LNCaP clone FGC (cell line): Measurements from ENCODE around the gene IL15.
"Not testable (repeated sequence)": the region's sequence is repeated elsewhere in the genome, so short reads cannot be mapped to it uniquely, and the experiment has no call there.

Source experiments
- DNase-seq: peaks from one replicate; pipeline ENCODE4 v3.0.0-alpha.2; 2011; ENCODE audit warnings: low read depth
- H3K4me3 ChIP-seq: 2 replicates; pipeline ENCODE4 v1.5.1; 2011; ENCODE audit warnings: mild to moderate bottlenecking, low read depth, low read length, control low read depth
- CTCF ChIP-seq: IDR thresholded peaks from 2 replicates; pipeline ENCODE4 v1.5.1; 2012; ENCODE audit warnings: mild to moderate bottlenecking; ENCODE audit not compliant: control insufficient read depth, insufficient read depth; ENCODE audit errors: extremely low read depth

IL15 gene

GRCh38 chr4:141610365-141610764 lies 26.0 kb upstream of the IL15 start:
- no peak for TF ChIP-seq CTCF
- no peak overlapping the region for H3K4me3 ChIP-seq
- no peak for DNase-seq

GRCh38 chr4:141614878-141615586 lies 21.4 kb upstream of the IL15 start:
- DNase-seq = no peak
- no peak overlapping the region for H3K4me3 ChIP-seq
- no peak for TF ChIP-seq CTCF

GRCh38 chr4:141615587-141615918 lies 20.8 kb upstream of the IL15 start:
- not testable (repeated sequence) for H3K4me3 ChIP-seq

GRCh38 chr4:141620715-141621114 lies 15.7 kb upstream of the IL15 start:
- DNase-seq = no peak
- TF ChIP-seq CTCF = no peak

More at GRCh38 chr4:141615587-141615918, 20.8 kb upstream of the IL15 start:
- not testable (repeated sequence) for DNase-seq

GRCh38 chr4:141625023-141625422 lies 11.4 kb upstream of the IL15 start:
- no peak for DNase-seq
- no peak for TF ChIP-seq CTCF
- no peak overlapping the region for H3K4me3 ChIP-seq

More at GRCh38 chr4:141620715-141621114, 15.7 kb upstream of the IL15 start:
- no peak overlapping the region for H3K4me3 ChIP-seq

GRCh38 chr4:141630854-141631253 lies 5.5 kb upstream of the IL15 start:
- H3K4me3 ChIP-seq = no peak overlapping the region
- no peak for DNase-seq
- no peak for TF ChIP-seq CTCF

GRCh38 chr4:141635736-141636081 lies 674 bp upstream of the IL15 start:
- TF ChIP-seq CTCF = no peak
- peak overlapping the region; percentile 66 for H3K4me3 ChIP-seq
- no peak for DNase-seq
